Aorta (tissue), 5 donors: ENCODE data around the gene LHFPL3. TPM values are rescaled to one million over a fixed set of nuclear protein-coding genes. Genes with fewer than 3 reads are reported as not detected.

Source experiments
- ATAC-seq: fragments of 200-7000 bp; cut with Tn5 transposase; one replicate; pipeline ENCODE4 v1.9.1; 2022; ENCODE audit warnings: moderate library complexity; ENCODE audit not compliant: low FRiP score
- DNase-seq, 2 donors: peaks; one replicate each; pipeline ENCODE4 v3.0.0-alpha.2; 2020
- H3K27ac ChIP-seq, 2 donors: one replicate each; pipeline ENCODE4 v1.5.1; 2013; ENCODE audit warnings: low read length in 2 of 2, mild to moderate bottlenecking in 2 of 2, moderate library complexity in 2 of 2, control low read depth in 1 of 2, inconsistent platforms in 1 of 2, low read depth in 1 of 2
- H3K27me3 ChIP-seq, 2 donors: one replicate each; pipeline ENCODE4 v1.6.1; 2013; ENCODE audit warnings: control low read depth in 1 of 2, low read length in 1 of 2, mild to moderate bottlenecking in 1 of 2, moderate library complexity in 1 of 2; ENCODE audit not compliant: insufficient read depth in 2 of 2, control insufficient read depth in 1 of 2
- H3K36me3 ChIP-seq, 2 donors: one replicate each; pipeline ENCODE4 v1.6.1; 2013; ENCODE audit warnings: control low read depth in 1 of 2, low read length in 1 of 2, mild to moderate bottlenecking in 1 of 2; ENCODE audit not compliant: insufficient read depth in 2 of 2, control insufficient read depth in 1 of 2
- H3K4me1 ChIP-seq, 2 donors: one replicate each; pipeline ENCODE4 v1.6.1; 2013; ENCODE audit warnings: low read length in 2 of 2, control low read depth in 1 of 2, mild to moderate bottlenecking in 1 of 2, moderate library complexity in 1 of 2; ENCODE audit not compliant: insufficient read depth in 2 of 2, control insufficient read depth in 1 of 2
- H3K4me3 ChIP-seq, 2 donors: one replicate each; pipeline ENCODE4 v1.5.1; 2013; ENCODE audit warnings: low read length in 2 of 2, control low read depth in 1 of 2, mild to moderate bottlenecking in 1 of 2
- H3K9me3 ChIP-seq: one replicate; pipeline ENCODE4 v1.6.1; 2013; ENCODE audit warnings: mild to moderate bottlenecking, low read length; ENCODE audit not compliant: control insufficient read depth
- WGBS, 2 donors: extraction: QIAGEN DNeasy Blood & Tissue Kit; methylation state at CpG; one replicate each; pipeline ENCODE4 v1.1.7; 2013; 5-methylcytosine and 5-hydroxymethylcytosine counted together
- intact Hi-C, 2 donors: fragments of 100-400 bp; cut with DNase I; formaldehyde crosslinking; loops; one replicate each; pipeline versions ENCODE4 v1.14.2 to v1.15.0; 2022
- polyA plus RNA-seq, 2 donors: library from polyadenylated mRNA; stranded (reverse); fragments of 200-250 nt; gene quantifications; one replicate each; pipeline ENCODE4 v1.2.3, GENCODE V29; 2013
- total RNA-seq, 2 donors: library from RNA; stranded (reverse); fragmentation: NEBNext Ultra II Directional; extraction: Animal tissue kit (Norgen Biotek cat#: 25700); gene quantifications; one replicate each; pipeline ENCODE4 v1.2.1, GENCODE V29; 2021
- donor health status: healthy with polysubstance abuse.
- donor health status: Bipolar disorder and iron deficiency.
- donor health status: DM: no; HTN: no; CAD: no.
- donor health status: DM: no; HTN: no; CAD: no.
- donor health status: DM: yes; HTN: yes; CAD: no.

Gene LHFPL3
- total and polyA plus RNA-seq, 4 donors, result not detected

DNA sequence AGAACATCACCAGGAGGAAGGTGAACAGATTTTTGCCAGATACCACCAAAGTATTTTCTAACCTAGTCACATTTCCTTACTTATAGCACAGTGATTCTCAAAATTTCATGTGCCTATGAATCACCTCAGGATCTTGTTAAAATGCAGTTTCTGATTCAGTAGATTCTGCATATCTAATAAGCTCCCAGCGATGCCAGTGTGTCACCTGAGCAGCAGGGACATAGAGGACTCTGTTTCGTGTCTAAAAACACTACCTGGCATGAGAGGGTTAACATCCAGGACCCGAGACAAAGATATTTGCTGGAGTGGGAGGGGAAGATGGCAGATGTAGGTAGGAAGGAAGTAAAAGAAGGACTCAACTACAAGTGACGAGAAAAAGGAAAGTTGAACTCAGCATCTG, 433.5 kb downstream of the LHFPL3 start:
- intact Hi-C loops, result no loop called here
- Histone ChIP-seq H3K27ac (no peak overlapping the region), H3K9me3 (no peaks in the 10 kb centered on the region), H3K4me3 (no peak overlapping the region), H3K27me3 (no peaks in the 10 kb centered on the region), H3K36me3 (no peaks in the 10 kb centered on the region), H3K4me1 (no peaks in the 10 kb centered on the region)
- ATAC-seq (no peak), DNase-seq (no peak)
- 42 to 53% methylated on average over 4 of the region's 4 CpGs for WGBS, 2 donors

GRCh38 chr7:104767113-104767512, 438.7 kb downstream of the LHFPL3 start:
- 30 to 40% methylated on average over 4 of the region's 4 CpGs for WGBS, 2 donors
- Histone ChIP-seq H3K27ac (no peak overlapping the region), H3K27me3 (no peaks in the 10 kb centered on the region), H3K4me1 (no peaks in the 10 kb centered on the region), H3K4me3 (no peak overlapping the region), H3K9me3 (peaks cover 2% of the 10 kb centered on the region), H3K36me3 (no peaks in the 10 kb centered on the region)
- intact Hi-C loops, result no loop called here
- ATAC-seq (no peak), DNase-seq (no peak)

GRCh38 chr7:104767826-104768536, 439.6 kb downstream of the LHFPL3 start:
- no peaks in the 10 kb centered on the region for H3K36me3 ChIP-seq
- peaks cover 5% of the 10 kb centered on the region for H3K9me3 ChIP-seq
- intact Hi-C loops, result no loop called here
- no peaks in the 10 kb centered on the region for H3K27me3 ChIP-seq
- WGBS, 2 donors, result 36 to 39% methylated on average over 4 of the region's 4 CpGs
- H3K27ac ChIP-seq, result no peak overlapping the region
- no peak for ATAC-seq
- H3K4me3 ChIP-seq, result no peak overlapping the region
- DNase-seq, result no peak
- H3K4me1 ChIP-seq, result no peaks in the 10 kb centered on the region

GRCh38 chr7:104772405-104773345, 444.3 kb downstream of the LHFPL3 start:
- Histone ChIP-seq H3K4me3 (no peak overlapping the region), H3K9me3 (peaks cover 5% of the 10 kb centered on the region), H3K36me3 (no peaks in the 10 kb centered on the region), H3K4me1 (no peaks in the 10 kb centered on the region), H3K27me3 (no peaks in the 10 kb centered on the region), H3K27ac (no peak overlapping the region)
- intact Hi-C loops, result no loop called here
- WGBS, 2 donors, result 27 to 31% methylated on average over 10 of the region's 10 CpGs
- no peak for ATAC-seq
- no peak for DNase-seq

DNA sequence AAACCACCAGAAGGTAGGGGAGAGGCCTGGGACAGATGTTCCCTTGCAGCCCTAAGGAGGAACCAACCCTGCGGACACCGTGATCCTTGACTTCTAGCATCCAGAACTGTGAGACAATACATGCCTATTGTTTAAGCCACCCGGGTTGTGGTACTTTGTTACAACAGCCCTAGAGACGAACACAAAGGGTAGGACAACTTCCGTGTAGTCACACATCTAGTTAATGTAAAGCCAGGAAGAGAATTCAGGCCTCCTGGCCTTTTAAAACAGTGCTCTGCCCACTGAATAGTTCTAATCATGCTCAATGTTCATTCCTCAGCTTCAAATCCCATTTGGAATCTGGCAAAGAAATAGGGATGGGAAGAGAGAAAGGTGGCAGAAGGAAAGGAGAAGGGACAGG, 445.4 kb downstream of the LHFPL3 start:
- Histone ChIP-seq H3K4me1 (no peaks in the 10 kb centered on the region), H3K27ac (no peak overlapping the region), H3K27me3 (no peaks in the 10 kb centered on the region), H3K4me3 (no peak overlapping the region), H3K9me3 (peaks cover 5% of the 10 kb centered on the region), H3K36me3 (no peaks in the 10 kb centered on the region)
- DNase-seq (no peak), ATAC-seq (no peak)
- intact Hi-C loops, result no loop called here
- WGBS, 2 donors, result 81 to 85% methylated on average over 5 of the region's 5 CpGs

GRCh38 chr7:104775531-104775930, 447.1 kb downstream of the LHFPL3 start:
- H3K9me3 ChIP-seq, result peaks cover 5% of the 10 kb centered on the region
- H3K27ac ChIP-seq, result no peak overlapping the region
- no peaks in the 10 kb centered on the region for H3K36me3 ChIP-seq
- intact Hi-C loops, result no loop called here
- H3K27me3 ChIP-seq, result no peaks in the 10 kb centered on the region
- no peaks in the 10 kb centered on the region for H3K4me1 ChIP-seq
- H3K4me3 ChIP-seq, result no peak overlapping the region
- DNase-seq (no peak), ATAC-seq (no peak)

DNA sequence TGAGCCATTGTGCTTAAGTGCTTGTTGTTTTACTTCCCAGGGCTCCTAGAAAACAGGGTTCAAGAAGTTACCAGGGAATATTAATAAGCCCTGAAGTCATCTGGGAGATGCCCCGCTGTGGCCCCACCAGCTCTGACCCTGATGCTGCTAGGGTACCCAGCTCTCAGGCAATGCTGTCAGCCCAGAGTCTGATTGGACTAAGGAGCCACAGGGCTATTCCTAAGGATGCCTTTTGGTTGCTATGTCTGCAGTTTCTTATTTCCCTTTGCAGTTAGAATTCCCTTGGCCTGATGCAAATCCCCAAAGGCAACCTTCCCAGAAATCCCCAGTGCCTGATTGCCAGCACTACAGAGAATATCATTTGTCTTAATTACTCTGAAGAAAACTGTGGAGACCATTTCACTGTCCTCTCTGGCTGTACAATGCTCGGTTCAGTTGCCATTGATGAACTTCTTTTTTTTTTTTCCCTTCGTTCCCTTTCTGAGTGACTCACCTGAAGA, 448.9 kb downstream of the LHFPL3 start:
- 65 to 75% methylated on average over 3 of the region's 3 CpGs for WGBS, 2 donors
- Histone ChIP-seq H3K27me3 (no peaks in the 10 kb centered on the region), H3K9me3 (peaks cover 3% of the 10 kb centered on the region), H3K27ac (no peak overlapping the region), H3K4me3 (no peak overlapping the region), H3K36me3 (no peaks in the 10 kb centered on the region), H3K4me1 (no peaks in the 10 kb centered on the region)
- no peak for ATAC-seq
- intact Hi-C loops, result no loop called here
- no peak for DNase-seq

- peaks cover 2% of the 10 kb centered on the region for H3K9me3 ChIP-seq
- no peaks in the 10 kb centered on the region for H3K4me1 ChIP-seq
- H3K27ac ChIP-seq, result no peak overlapping the region
- H3K4me3 ChIP-seq, result no peak overlapping the region
- ATAC-seq, result no peak
- no peaks in the 10 kb centered on the region for H3K27me3 ChIP-seq
- no peaks in the 10 kb centered on the region for H3K36me3 ChIP-seq
- WGBS, 2 donors, result 67 to 77% methylated on average over 2 of the region's 2 CpGs
- DNase-seq, result no peak
- intact Hi-C loops, result no loop called here
Measured at GRCh38 chr7:104779888-104780287, 451.5 kb downstream of the LHFPL3 start.

DNA sequence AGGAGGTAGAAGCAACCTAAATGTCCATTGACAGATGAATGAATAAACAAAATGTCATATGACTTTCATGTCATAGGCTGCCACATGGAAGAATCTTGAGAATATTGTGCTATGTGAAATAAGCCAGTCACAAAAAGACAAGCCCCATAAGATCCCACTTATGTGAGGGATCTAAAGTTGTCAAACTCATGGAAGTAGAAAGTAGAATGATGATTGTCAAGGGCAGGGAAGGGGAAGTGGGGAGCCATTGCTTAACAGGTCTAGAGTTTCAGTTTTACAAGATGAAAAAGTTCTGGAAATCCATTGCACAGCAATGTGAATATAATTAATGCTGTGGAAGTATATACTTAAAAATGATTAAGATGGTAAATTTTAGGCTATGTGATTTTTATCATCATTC, 456.3 kb downstream of the LHFPL3 start:
- DNase-seq, result no peak
- no peaks in the 10 kb centered on the region for H3K36me3 ChIP-seq
- no peak for ATAC-seq
- H3K9me3 ChIP-seq, result peaks cover 3% of the 10 kb centered on the region
- H3K27ac ChIP-seq, result no peak overlapping the region
- intact Hi-C loops, result no loop called here
- H3K4me3 ChIP-seq, result no peak overlapping the region
- H3K4me1 ChIP-seq, result no peaks in the 10 kb centered on the region
- H3K27me3 ChIP-seq, result peaks cover 0 to 1% of the 10 kb centered on the region in 2 donors
